ENCODE results near the gene C20orf204.

DNA sequence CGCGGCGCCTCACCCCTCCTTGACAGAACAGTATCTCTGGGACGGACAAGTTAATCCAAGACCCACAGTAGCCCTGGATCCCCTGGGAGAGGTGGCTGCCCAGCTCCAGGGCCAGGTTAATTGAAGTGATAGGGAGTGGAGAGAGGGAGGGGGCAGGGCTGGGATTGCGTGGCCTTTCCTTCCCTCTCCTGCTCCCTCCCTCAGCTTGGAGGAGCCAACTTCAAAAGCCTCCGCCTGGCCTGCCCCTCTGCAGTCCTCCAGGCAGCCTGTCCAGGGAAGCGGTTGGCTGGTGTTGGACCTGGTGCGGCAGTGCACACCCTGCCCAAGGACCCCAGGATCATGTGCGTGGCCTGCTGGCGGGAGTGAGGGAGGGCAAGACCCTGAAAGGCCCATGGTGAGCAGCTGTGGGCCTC is at the start of gene C20orf204:
- TF ChIP-seq, protein P1, sequence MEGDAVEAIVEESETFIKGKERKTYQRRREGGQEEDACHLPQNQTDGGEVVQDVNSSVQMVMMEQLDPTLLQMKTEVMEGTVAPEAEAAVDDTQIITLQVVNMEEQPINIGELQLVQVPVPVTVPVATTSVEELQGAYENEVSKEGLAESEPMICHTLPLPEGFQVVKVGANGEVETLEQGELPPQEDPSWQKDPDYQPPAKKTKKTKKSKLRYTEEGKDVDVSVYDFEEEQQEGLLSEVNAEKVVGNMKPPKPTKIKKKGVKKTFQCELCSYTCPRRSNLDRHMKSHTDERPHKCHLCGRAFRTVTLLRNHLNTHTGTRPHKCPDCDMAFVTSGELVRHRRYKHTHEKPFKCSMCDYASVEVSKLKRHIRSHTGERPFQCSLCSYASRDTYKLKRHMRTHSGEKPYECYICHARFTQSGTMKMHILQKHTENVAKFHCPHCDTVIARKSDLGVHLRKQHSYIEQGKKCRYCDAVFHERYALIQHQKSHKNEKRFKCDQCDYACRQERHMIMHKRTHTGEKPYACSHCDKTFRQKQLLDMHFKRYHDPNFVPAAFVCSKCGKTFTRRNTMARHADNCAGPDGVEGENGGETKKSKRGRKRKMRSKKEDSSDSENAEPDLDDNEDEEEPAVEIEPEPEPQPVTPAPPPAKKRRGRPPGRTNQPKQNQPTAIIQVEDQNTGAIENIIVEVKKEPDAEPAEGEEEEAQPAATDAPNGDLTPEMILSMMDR (conservative IDR thresholded peaks at IDR 0.05), result no peak
- no peak for TF ChIP-seq ZFX (IDR thresholded peaks at IDR 0.05)

Data from C4-2B (cell line).